T follicular helper cell (primary cell): Measurements from ENCODE around the gene SLC17A9.
"Not testable (repeated sequence)": the region's sequence is repeated elsewhere in the genome, so short reads cannot be mapped to it uniquely, and the experiment has no call there.

Experiments used
- DNase-seq: peaks from one replicate; pipeline ENCODE4 v3.0.0-alpha.2; 2020; ENCODE audit warnings: low read depth

Gene SLC17A9

GRCh38 chr20:62920039-62920645, 32.4 kb upstream of the SLC17A9 start:
- no peak for DNase-seq

GRCh38 chr20:62921119-62921687, 31.3 kb upstream of the SLC17A9 start:
- DNase-seq = peak; percentile 62

GRCh38 chr20:62922451-62922921, 30.0 kb upstream of the SLC17A9 start:
- DNase-seq = peak; percentile 37

- not testable (repeated sequence) for DNase-seq
Measured at GRCh38 chr20:62923059-62923668, 29.3 kb upstream of the SLC17A9 start.

- no peak for DNase-seq
Measured at GRCh38 chr20:62923669-62924441, 28.7 kb upstream of the SLC17A9 start.

GRCh38 chr20:62924442-62925075, 27.9 kb upstream of the SLC17A9 start:
- peak; percentile 23 for DNase-seq

GRCh38 chr20:62925076-62925419, 27.5 kb upstream of the SLC17A9 start:
- no peak for DNase-seq

GRCh38 chr20:62925420-62926228, 26.9 kb upstream of the SLC17A9 start:
- peak; percentile 32 for DNase-seq

- DNase-seq = peak; percentile 81
Measured at GRCh38 chr20:62926229-62927127, 26.0 kb upstream of the SLC17A9 start, which contains the start of gene DIDO1. DIDO1 (minus strand) TSS chr20:62926505.

GRCh38 chr20:62927128-62927705, 25.3 kb upstream of the SLC17A9 start:
- DNase-seq = no peak

- no peak for DNase-seq
Measured at GRCh38 chr20:62928246-62928939, 24.1 kb upstream of the SLC17A9 start.

- peak; percentile 40 for DNase-seq
Measured at GRCh38 chr20:62929051-62929538, 23.4 kb upstream of the SLC17A9 start.

GRCh38 chr20:62931464-62931863, 21.0 kb upstream of the SLC17A9 start:
- DNase-seq = no peak

- no peak for DNase-seq
Measured at GRCh38 chr20:62933966-62934365, 18.5 kb upstream of the SLC17A9 start.

GRCh38 chr20:62935204-62935967, 17.1 kb upstream of the SLC17A9 start:
- no peak for DNase-seq

- DNase-seq = no peak
Measured at GRCh38 chr20:62935968-62936585, 16.4 kb upstream of the SLC17A9 start.

- peak; percentile 94 for DNase-seq
Measured at GRCh38 chr20:62937268-62938104, 15.0 kb upstream of the SLC17A9 start.
